ENCODE data around the gene RFPL2. TPM values are rescaled to one million over a fixed set of nuclear protein-coding genes. Genes with fewer than 3 reads are reported as not detected.

Gene RFPL2
- not detected in 2 replicates for total RNA-seq

GRCh38 chr22:32204856-32205722, at the start of gene RFPL2:
Gene RFPL2, minus strand, starts transcription at chr22:32205073. Its CDS starts 2,622 bp downstream, at chr22:32202451.

GRCh38 chr22:32158712-32159533, 46.0 kb downstream of the RFPL2 start, which contains the start of gene C22orf42:
Gene C22orf42, minus strand, starts transcription at chr22:32159303. Its CDS starts 88 bp downstream, at chr22:32159215.

Other genes starting within 250 kb of the RFPL2 start
- gene SLC5A1, start 161.8 kb downstream of the RFPL2 start, total RNA-seq = not detected in 2 replicates
- not detected in 2 replicates for gene C22orf42, start 45.8 kb downstream of the RFPL2 start, total RNA-seq
- not detected in 2 replicates for gene SLC5A4, start 50.3 kb upstream of the RFPL2 start, total RNA-seq
- not detected in 2 replicates for gene RFPL3, start 152.8 kb upstream of the RFPL2 start, total RNA-seq
- 123 and 126 TPM in 2 replicates for gene RTCB, start 207.2 kb upstream of the RFPL2 start, total RNA-seq

Data from myometrial cell (primary cell).